Esophagus squamous epithelium (tissue), 5 donors: Measurements from ENCODE around the gene THG1L. TPM values are rescaled to one million over a fixed set of nuclear protein-coding genes. Genes with fewer than 3 reads are reported as not detected.

Source experiments
- DNase-seq: peaks from one replicate; lab custom pipeline; 2025; lab: John Stamatoyannopoulos, UW
- H3K27ac ChIP-seq, 4 donors: fragments of 200-600 bp; sonication (generic); one replicate each; pipeline ENCODE4 v1.5.1; 2016 to 2019; ENCODE audit warnings: mild to moderate bottlenecking in 1 of 4
- H3K27me3 ChIP-seq, 4 donors: fragments of 200-600 bp; sonication (generic); 1 replicate in 3 of 4; 2 replicates in 1 of 4; pipeline versions ENCODE4 v1.5.1 to v1.6.0; 2017 to 2021; ENCODE audit warnings: antibody characterized with exemption in 1 of 4
- H3K36me3 ChIP-seq, 3 donors: fragments of 200-600 bp; sonication (generic); one replicate each; pipeline ENCODE4 v1.5.1; 2016 to 2019
- H3K4me1 ChIP-seq, 3 donors: fragments of 200-600 bp; sonication (generic); one replicate each; pipeline ENCODE4 v1.5.1; 2017 to 2019
- H3K4me3 ChIP-seq, 4 donors: fragments of 200-600 bp; sonication (generic); 1 replicate in 3 of 4; 2 replicates in 1 of 4; pipeline ENCODE4 v1.5.1; 2016 to 2019; ENCODE audit warnings: mild to moderate bottlenecking in 2 of 4, moderate library complexity in 1 of 4
- H3K9me3 ChIP-seq, 3 donors: fragments of 200-600 bp; sonication (generic); one replicate each; pipeline ENCODE4 v1.5.1; 2016 to 2019
- CTCF ChIP-seq, 6 experiments: fragments of 450-650 bp in 4 of 6; fragments of 200-600 bp in 2 of 6; sonication (generic) in 2 of 6; IDR thresholded peaks; one replicate each; pipeline ENCODE4 v1.5.1; 2016 to 2019; ENCODE audit warnings: antibody characterized with exemption in 6 of 6, mild to moderate bottlenecking in 4 of 6, moderate library complexity in 4 of 6
- POLR2A ChIP-seq, 4 donors: fragments of 450-650 bp; IDR thresholded peaks; one replicate each; pipeline ENCODE4 v1.6.1; 2017; ENCODE audit warnings: antibody characterized with exemption in 4 of 4, mild to moderate bottlenecking in 4 of 4, moderate library complexity in 3 of 4
- WGBS, 2 donors: methylation state at CpG; one replicate each; pipeline ENCODE4 v1.1.5; 2018; 5-methylcytosine and 5-hydroxymethylcytosine counted together
- intact Hi-C: fragments of 100-400 bp; cut with DNase I; formaldehyde crosslinking; loops from one replicate; pipeline ENCODE4 v1.15.0; 2022
- small RNA-seq, 4 donors: library from RNA; depleted of rRNA; stranded (forward); fragments of <200 nt; gene quantifications; one replicate each; pipeline ENCODE3, GENCODE V24; 2016
- total RNA-seq, 4 donors: library from RNA; depleted of rRNA; stranded (reverse); fragments of >200 nt; gene quantifications; one replicate each; pipeline ENCODE4 v1.1.0, GENCODE V29; 2016
- donor health status: DM: yes; HTN: yes; CAD: no.

THG1L gene
- total RNA-seq, 4 donors from 2014 or later: 5.7 to 21.0 (median 11.8) TPM

- Histone ChIP-seq H3K4me1 (peaks cover 0 to 10% (median 0%) of the 10 kb centered on the region in 3 donors), H3K36me3 (no peaks in the 10 kb centered on the region), H3K4me3 (no peak overlapping the region), H3K27ac (no peak overlapping the region), H3K27me3 (no peaks in the 10 kb centered on the region), H3K9me3 (no peaks in the 10 kb centered on the region)
- DNase-seq: no peak
- WGBS, 2 donors: 74 to 78% methylated on average over 10 of the region's 10 CpGs
- TF ChIP-seq CTCF (IDR thresholded peaks at IDR 0.05) (no peak), POLR2A (IDR thresholded peaks at IDR 0.05) (no peak)
- intact Hi-C loops: no loop called here
These were observed 40.9 kb downstream of the THG1L start for GRCh38 chr5:157772127-157772526.

- Histone ChIP-seq H3K36me3 (peaks cover 0 to 5% (median 0%) of the 10 kb centered on the region in 3 donors), H3K4me3 (no peak overlapping the region), H3K27ac (no peak overlapping the region), H3K27me3 (no peaks in the 10 kb centered on the region), H3K9me3 (no peaks in the 10 kb centered on the region), H3K4me1 (no peaks in the 10 kb centered on the region)
- DNase-seq: no peak
- WGBS, 2 donors: 50 to 56% methylated on average over 8 of the region's 8 CpGs
- intact Hi-C loops: no loop called here
- TF ChIP-seq CTCF (IDR thresholded peaks at IDR 0.05) (no peak), POLR2A (IDR thresholded peaks at IDR 0.05) (no peak)
These were observed 47.0 kb downstream of the THG1L start for GRCh38 chr5:157778121-157778805.

GRCh38 chr5:157779221-157779620, 48.0 kb downstream of the THG1L start:
- H3K4me3 ChIP-seq: no peak overlapping the region
- no peak overlapping the region for H3K27ac ChIP-seq
- no peak for DNase-seq
- no peaks in the 10 kb centered on the region for H3K4me1 ChIP-seq
- WGBS, 2 donors: 78 to 87% methylated on average over 6 of the region's 6 CpGs
- TF ChIP-seq CTCF (IDR thresholded peaks at IDR 0.05) (no peak), POLR2A (IDR thresholded peaks at IDR 0.05) (no peak)
- H3K27me3 ChIP-seq: no peaks in the 10 kb centered on the region
- no peaks in the 10 kb centered on the region for H3K9me3 ChIP-seq
- intact Hi-C loops: no loop called here
- peaks cover 0 to 14% (median 0%) of the 10 kb centered on the region in 3 donors for H3K36me3 ChIP-seq

- 89 to 94% methylated on average over 3 of the region's 3 CpGs for WGBS, 2 donors
- H3K27ac ChIP-seq: no peak overlapping the region
- DNase-seq: no peak
- H3K4me1 ChIP-seq: no peaks in the 10 kb centered on the region
- H3K4me3 ChIP-seq: no peak overlapping the region
- peaks cover 0 to 79% (median 6%) of the 10 kb centered on the region in 3 donors for H3K36me3 ChIP-seq
- no peaks in the 10 kb centered on the region for H3K27me3 ChIP-seq
- no peak for TF ChIP-seq CTCF (IDR thresholded peaks at IDR 0.05)
- no peak for TF ChIP-seq POLR2A (IDR thresholded peaks at IDR 0.05)
- H3K9me3 ChIP-seq: no peaks in the 10 kb centered on the region
- intact Hi-C loops: no loop called here
These were observed 54.6 kb downstream of the THG1L start for GRCh38 chr5:157785801-157786200.

Small RNAs within 50 kb of the gene (small RNA-seq; reads per million reads assigned to genes)
- gene AC026407.1: 0 reads per million in 4 donors

Other genes with a start within 250 kb of the THG1L start
- 10 to 100 TPM in 1 of 4 donors, 1 to 10 TPM in 3; 1.9 to 11.6 (median 4.3) TPM for gene ADAM19, start 155.6 kb upstream of the THG1L start, total RNA-seq
- not detected for gene SOX30, start 79.0 kb upstream of the THG1L start, total RNA-seq
- not detected for gene C5orf52, start 59.9 kb upstream of the THG1L start, total RNA-seq
- 1 to 10 TPM; 2.1 to 6.7 (median 3.6) TPM for gene LSM11, start 12.3 kb downstream of the THG1L start, total RNA-seq
- gene CLINT1, start 127.7 kb downstream of the THG1L start, total RNA-seq: 100 to 1,000 TPM; 109 to 165 (median 152) TPM